HG03025 (cell line): ENCODE data around the gene PRDX3.
A peak's percentile ranks its signal among the peaks of the same experiment; 100 is the strongest.

Source experiments
- ATAC-seq: cut with Tn5 transposase; IDR thresholded peaks from one replicate; pipeline ENCODE4 v1.9.1; 2021; ENCODE audit warnings: mild to moderate bottlenecking, moderate library complexity; ENCODE audit not compliant: unreplicated experiment, low FRiP score

The PRDX3 gene

DNA sequence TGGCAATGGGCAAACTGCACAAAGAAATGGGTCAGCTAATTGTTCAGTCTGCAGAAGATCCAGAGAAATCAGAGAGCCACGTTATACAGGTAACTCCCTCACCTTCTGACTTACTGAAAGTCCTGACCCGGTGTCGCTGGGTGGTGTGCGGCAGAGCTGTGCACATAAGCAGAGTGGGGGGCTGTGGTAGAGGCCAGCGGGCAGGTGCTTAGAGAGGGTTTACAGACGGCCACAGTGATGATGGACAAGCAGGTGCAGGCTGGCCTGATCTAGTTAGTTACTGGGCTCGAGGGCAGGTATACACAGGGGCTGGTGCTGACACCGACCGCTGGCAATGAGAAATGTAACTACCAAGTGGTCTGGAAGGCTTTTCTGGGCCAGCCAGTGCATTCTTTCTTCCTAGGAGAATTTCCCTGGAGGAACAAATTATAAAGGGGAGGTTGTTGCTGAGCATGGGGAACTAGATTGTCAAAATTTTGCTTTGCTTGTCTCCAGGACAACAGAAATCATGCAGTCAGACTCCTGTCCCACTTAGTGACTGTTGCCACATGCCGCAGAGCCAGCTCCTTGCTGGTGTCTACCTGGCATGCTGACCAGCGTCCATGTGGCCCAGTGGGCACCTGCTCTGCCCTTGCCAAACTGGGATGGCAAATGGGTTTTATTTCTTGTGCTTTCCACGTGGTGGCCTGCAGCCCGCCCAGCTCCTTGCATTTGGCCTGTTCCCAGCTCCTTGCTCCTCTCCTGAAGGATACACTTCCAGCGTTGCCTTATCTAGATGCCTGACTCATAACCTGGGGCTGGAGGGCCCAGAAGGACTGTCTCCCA is 45.9 kb downstream of the PRDX3 start:
- ATAC-seq, result no peak

- no peak for ATAC-seq
Observed at GRCh38 chr10:119131512-119132240, 46.9 kb downstream of the PRDX3 start.

GRCh38 chr10:119129721-119130120 is 48.9 kb downstream of the PRDX3 start:
- ATAC-seq, result no peak

GRCh38 chr10:119125942-119126341 is 52.7 kb downstream of the PRDX3 start:
- no peak for ATAC-seq

DNA sequence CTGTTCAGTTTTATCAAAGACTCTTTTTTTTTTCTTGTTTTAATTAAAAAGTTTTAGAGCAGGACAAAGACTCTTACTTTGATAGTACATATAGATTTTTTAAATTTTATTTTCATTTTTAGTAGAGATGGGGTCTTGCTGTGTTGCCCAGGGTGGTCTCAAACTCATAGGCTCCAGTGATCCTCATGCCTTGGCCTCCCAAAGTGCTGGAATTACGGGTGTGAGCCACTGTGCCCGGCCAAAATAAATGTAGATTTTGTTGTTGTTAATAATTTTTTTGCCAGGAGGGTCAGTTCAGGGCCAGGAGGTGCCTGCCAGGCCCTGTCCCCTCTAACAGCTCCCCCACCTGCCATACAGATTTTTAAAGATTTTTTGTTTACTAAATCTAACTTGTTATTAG is 57.7 kb downstream of the PRDX3 start:
- ATAC-seq, result no peak

GRCh38 chr10:119120413-119120867 is 58.2 kb downstream of the PRDX3 start:
- peak; percentile 73 for ATAC-seq

DNA sequence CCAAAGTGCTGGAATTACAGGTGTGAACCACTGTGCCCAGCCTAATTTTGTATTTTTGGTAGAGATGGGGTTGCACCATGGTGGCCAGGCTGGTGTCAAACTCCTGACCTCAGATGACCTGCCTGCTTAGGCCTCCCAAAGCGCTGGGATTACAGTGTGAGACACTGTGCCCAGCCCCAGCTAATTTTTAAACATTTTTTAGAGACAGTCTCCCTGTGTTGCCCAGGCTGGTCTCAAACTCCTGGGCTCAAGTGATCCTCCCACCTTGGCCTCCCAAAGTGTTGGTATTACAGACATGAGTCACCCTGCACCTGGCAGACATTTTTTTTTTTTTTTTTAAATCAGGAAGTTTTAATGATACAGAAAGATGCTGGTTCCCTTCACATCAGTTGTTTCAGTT is 59.2 kb downstream of the PRDX3 start:
- ATAC-seq, result no peak

- no peak for ATAC-seq
Observed at GRCh38 chr10:119118231-119118630, 60.4 kb downstream of the PRDX3 start.
